ENCODE results near the gene PHTF1.

Gene PHTF1

GRCh38 chr1:113657126-113657525 lies 102.2 kb downstream of the PHTF1 start:
- Histone ChIP-seq H2BK5ac (ENCODE audit: low read length) (no peak overlapping the region), H3K14ac (ENCODE audit: low read length) (no peak overlapping the region), H3K27me3 (ENCODE audit: control insufficient read depth in 3 of 3, insufficient read depth in 3 of 3, low read depth in 1 of 3, low read length in 3 of 3) (no peaks in the 10 kb centered on the region), H3K4me1 (ENCODE audit: control insufficient read depth in 2 of 2, insufficient read depth in 1 of 2, low read depth in 1 of 2, low read length in 2 of 2) (peaks cover 0 to 5% of the 10 kb centered on the region in 2 donors), H3K27ac (replicated peaks; ENCODE audit: low read length) (no peak overlapping the region), H3K36me3 (replicated peaks in 1 of 2; ENCODE audit: control insufficient read depth in 2 of 2, insufficient read depth in 2 of 2, low read length in 2 of 2) (peaks cover 2 to 19% of the 10 kb centered on the region in 2 donors), H2AK5ac (ENCODE audit: low read depth, low read length) (no peak overlapping the region), H2BK12ac (ENCODE audit: low read length) (no peak overlapping the region), H3K23ac (ENCODE audit: low read depth, low read length, poor library complexity) (no peak overlapping the region), H3K4me2 (ENCODE audit: insufficient read depth, low read length, poor library complexity, severe bottlenecking) (no peak overlapping the region), H4K91ac (ENCODE audit: low read depth, low read length, poor library complexity) (no peak overlapping the region), H2AFZ (ENCODE audit: low read length) (no peak overlapping the region), H3K79me1 (ENCODE audit: low read depth, low read length) (no peaks in the 10 kb centered on the region), H2BK15ac (ENCODE audit: low read length) (no peak overlapping the region), H2BK120ac (ENCODE audit: low read depth, low read length) (no peak overlapping the region), H3K9ac (ENCODE audit: low read depth, low read length, poor library complexity) (no peak overlapping the region), H4K8ac (ENCODE audit: low read depth, low read length) (no peak overlapping the region), H3K4ac (ENCODE audit: low read length) (no peak overlapping the region), H3K18ac (ENCODE audit: low read length) (no peak overlapping the region), H3K9me3 (replicated peaks in 1 of 2; ENCODE audit: control insufficient read depth in 2 of 2, insufficient read depth in 1 of 2, low read depth in 1 of 2, low read length in 2 of 2) (no peaks in the 10 kb centered on the region), H3K4me3 (ENCODE audit: low read length in 2 of 2) (no peak overlapping the region)
- DNase-seq (ENCODE audit: low spot score), result no peak
- no CpG with 5 or more reads among the region's 3 CpGs for WGBS, 2 donors (ENCODE audit: extremely low coverage in 2 of 2, insufficient read length in 2 of 2, insufficient replicate concordance in 1 of 2)

DNA sequence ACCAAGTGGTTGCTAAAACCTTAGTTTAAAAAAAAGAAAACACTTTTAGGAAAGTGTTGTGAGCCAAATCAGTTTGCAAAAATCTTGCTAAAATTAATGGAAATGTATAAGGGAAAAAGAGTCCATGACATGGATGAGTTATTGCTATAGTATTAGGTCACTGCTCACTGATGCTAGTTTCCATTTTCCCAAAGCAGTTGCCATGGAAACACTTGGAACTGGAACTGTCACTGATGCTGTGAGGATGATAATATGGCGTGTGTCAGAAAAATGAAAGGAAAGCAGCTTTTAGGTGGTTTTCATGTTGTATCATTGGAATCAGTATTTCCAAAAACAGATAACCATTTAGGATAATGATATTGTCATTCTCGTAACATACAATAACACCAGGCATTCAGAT lies 104.4 kb downstream of the PHTF1 start:
- no CpG with 5 or more reads among the region's 2 CpGs for WGBS, 2 donors (ENCODE audit: extremely low coverage in 2 of 2, insufficient read length in 2 of 2, insufficient replicate concordance in 1 of 2)
- Histone ChIP-seq H3K14ac (ENCODE audit: low read length) (no peak overlapping the region), H3K27me3 (ENCODE audit: control insufficient read depth in 3 of 3, insufficient read depth in 3 of 3, low read depth in 1 of 3, low read length in 3 of 3) (no peaks in the 10 kb centered on the region), H3K18ac (ENCODE audit: low read length) (no peak overlapping the region), H3K4me3 (ENCODE audit: low read length in 2 of 2) (no peak overlapping the region), H3K9ac (ENCODE audit: low read depth, low read length, poor library complexity) (no peak overlapping the region), H3K79me1 (ENCODE audit: low read depth, low read length) (no peaks in the 10 kb centered on the region), H2BK12ac (ENCODE audit: low read length) (no peak overlapping the region), H3K27ac (replicated peaks; ENCODE audit: low read length) (no peak overlapping the region), H3K4me2 (ENCODE audit: insufficient read depth, low read length, poor library complexity, severe bottlenecking) (no peak overlapping the region), H2BK15ac (ENCODE audit: low read length) (no peak overlapping the region), H3K4me1 (ENCODE audit: control insufficient read depth in 2 of 2, insufficient read depth in 1 of 2, low read depth in 1 of 2, low read length in 2 of 2) (peaks cover 0 to 5% of the 10 kb centered on the region in 2 donors), H3K4ac (ENCODE audit: low read length) (no peak overlapping the region), H4K8ac (ENCODE audit: low read depth, low read length) (no peak overlapping the region), H2BK5ac (ENCODE audit: low read length) (no peak overlapping the region), H4K91ac (ENCODE audit: low read depth, low read length, poor library complexity) (no peak overlapping the region), H3K23ac (ENCODE audit: low read depth, low read length, poor library complexity) (no peak overlapping the region), H2AK5ac (ENCODE audit: low read depth, low read length) (no peak overlapping the region), H3K36me3 (replicated peaks in 1 of 2; ENCODE audit: control insufficient read depth in 2 of 2, insufficient read depth in 2 of 2, low read length in 2 of 2) (peaks cover 2 to 25% of the 10 kb centered on the region in 2 donors), H3K9me3 (replicated peaks in 1 of 2; ENCODE audit: control insufficient read depth in 2 of 2, insufficient read depth in 1 of 2, low read depth in 1 of 2, low read length in 2 of 2) (no peaks in the 10 kb centered on the region), H2BK120ac (ENCODE audit: low read depth, low read length) (no peak overlapping the region), H2AFZ (ENCODE audit: low read length) (no peak overlapping the region)
- DNase-seq (ENCODE audit: low spot score), result no peak

DNA sequence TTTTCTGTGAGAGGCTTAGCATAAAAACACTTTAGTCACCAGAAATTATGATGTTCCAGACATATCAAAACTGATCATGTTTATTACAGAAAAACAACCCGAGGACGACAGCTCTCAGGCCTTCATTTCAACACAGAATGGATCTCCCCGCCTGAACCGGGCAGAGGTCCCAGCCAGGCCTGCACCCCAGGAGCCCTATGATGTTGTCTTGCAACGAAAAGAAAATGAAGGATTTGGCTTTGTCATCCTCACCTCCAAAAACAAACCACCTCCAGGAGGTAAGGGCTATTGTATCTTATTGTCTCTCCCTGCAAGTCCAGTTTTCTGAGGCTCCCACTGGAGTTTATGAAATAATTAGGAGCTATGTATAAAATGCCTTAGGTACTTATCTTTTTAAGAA lies 105.5 kb downstream of the PHTF1 start:
- no peak for DNase-seq (ENCODE audit: low spot score)
- H3K27ac ChIP-seq (replicated peaks; ENCODE audit: low read length), result no peak overlapping the region
- H2BK5ac ChIP-seq (ENCODE audit: low read length), result no peak overlapping the region
- H4K8ac ChIP-seq (ENCODE audit: low read depth, low read length), result no peak overlapping the region
- H2BK120ac ChIP-seq (ENCODE audit: low read depth, low read length), result no peak overlapping the region
- H3K4me3 ChIP-seq (ENCODE audit: low read length in 2 of 2), result no peak overlapping the region
- H3K18ac ChIP-seq (ENCODE audit: low read length), result no peak overlapping the region
- no peak overlapping the region for H2BK12ac ChIP-seq (ENCODE audit: low read length)
- H3K14ac ChIP-seq (ENCODE audit: low read length), result no peak overlapping the region
- H2AK5ac ChIP-seq (ENCODE audit: low read depth, low read length), result no peak overlapping the region
- H2AFZ ChIP-seq (ENCODE audit: low read length), result no peak overlapping the region
- H3K23ac ChIP-seq (ENCODE audit: low read depth, low read length, poor library complexity), result no peak overlapping the region
- no peak overlapping the region for H2BK15ac ChIP-seq (ENCODE audit: low read length)
- no peaks in the 10 kb centered on the region for H3K27me3 ChIP-seq (ENCODE audit: control insufficient read depth in 3 of 3, insufficient read depth in 3 of 3, low read depth in 1 of 3, low read length in 3 of 3)
- no peak overlapping the region for H4K91ac ChIP-seq (ENCODE audit: low read depth, low read length, poor library complexity)
- no peak overlapping the region for H3K9ac ChIP-seq (ENCODE audit: low read depth, low read length, poor library complexity)
- H3K4ac ChIP-seq (ENCODE audit: low read length), result no peak overlapping the region
- peak overlapping the region; percentile 18 for H3K4me2 ChIP-seq (ENCODE audit: insufficient read depth, low read length, poor library complexity, severe bottlenecking)
- H3K36me3 ChIP-seq (replicated peaks in 1 of 2; ENCODE audit: control insufficient read depth in 2 of 2, insufficient read depth in 2 of 2, low read length in 2 of 2), result peaks cover 2 to 24% of the 10 kb centered on the region in 2 donors
- H3K4me1 ChIP-seq (ENCODE audit: control insufficient read depth in 2 of 2, insufficient read depth in 1 of 2, low read depth in 1 of 2, low read length in 2 of 2), result no peaks in the 10 kb centered on the region
- WGBS, 2 donors (ENCODE audit: extremely low coverage in 2 of 2, insufficient read length in 2 of 2, insufficient replicate concordance in 1 of 2), result no CpG with 5 or more reads among the region's 5 CpGs
- H3K9me3 ChIP-seq (replicated peaks in 1 of 2; ENCODE audit: control insufficient read depth in 2 of 2, insufficient read depth in 1 of 2, low read depth in 1 of 2, low read length in 2 of 2), result no peaks in the 10 kb centered on the region
- no peaks in the 10 kb centered on the region for H3K79me1 ChIP-seq (ENCODE audit: low read depth, low read length)

DNA sequence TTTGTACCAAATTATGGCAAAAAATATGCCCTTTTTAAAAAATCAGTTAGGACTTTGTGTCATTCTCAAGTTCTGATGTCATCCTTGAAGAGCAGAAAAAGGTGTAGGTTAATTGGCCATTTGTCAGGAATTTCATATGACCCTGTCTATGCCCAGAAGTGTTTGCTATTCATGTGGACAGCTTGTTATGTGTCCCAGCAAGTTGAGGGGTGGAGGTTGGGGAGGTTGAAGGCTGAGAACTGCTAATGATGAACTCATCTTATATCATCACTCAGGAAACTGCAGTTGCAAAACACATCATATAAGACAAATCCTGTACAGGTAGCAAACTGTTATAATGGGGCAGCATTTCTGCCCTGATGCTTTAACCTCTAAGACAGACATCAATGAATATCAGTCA lies 106.5 kb downstream of the PHTF1 start:
- DNase-seq (ENCODE audit: low spot score), result no peak
- no peaks in the 10 kb centered on the region for H3K4me1 ChIP-seq (ENCODE audit: control insufficient read depth in 2 of 2, insufficient read depth in 1 of 2, low read depth in 1 of 2, low read length in 2 of 2)

More for the DNA sequence above, 106.5 kb downstream of the PHTF1 start:
- no peak overlapping the region for H2BK5ac ChIP-seq (ENCODE audit: low read length)
- H3K9me3 ChIP-seq (replicated peaks in 1 of 2; ENCODE audit: control insufficient read depth in 2 of 2, insufficient read depth in 1 of 2, low read depth in 1 of 2, low read length in 2 of 2), result no peaks in the 10 kb centered on the region
- H2BK15ac ChIP-seq (ENCODE audit: low read length), result no peak overlapping the region
- H3K27ac ChIP-seq (replicated peaks; ENCODE audit: low read length), result no peak overlapping the region
- no peak overlapping the region for H2BK120ac ChIP-seq (ENCODE audit: low read depth, low read length)
- H3K14ac ChIP-seq (ENCODE audit: low read length), result no peak overlapping the region
- no peak overlapping the region for H4K8ac ChIP-seq (ENCODE audit: low read depth, low read length)
- peaks cover 2 to 28% of the 10 kb centered on the region in 2 donors for H3K36me3 ChIP-seq (replicated peaks in 1 of 2; ENCODE audit: control insufficient read depth in 2 of 2, insufficient read depth in 2 of 2, low read length in 2 of 2)
- no peak overlapping the region for H4K91ac ChIP-seq (ENCODE audit: low read depth, low read length, poor library complexity)
- no peak overlapping the region for H2AK5ac ChIP-seq (ENCODE audit: low read depth, low read length)
- no peak overlapping the region for H2AFZ ChIP-seq (ENCODE audit: low read length)
- H3K4me2 ChIP-seq (ENCODE audit: insufficient read depth, low read length, poor library complexity, severe bottlenecking), result no peak overlapping the region
- H3K18ac ChIP-seq (ENCODE audit: low read length), result no peak overlapping the region
- H3K27me3 ChIP-seq (ENCODE audit: control insufficient read depth in 3 of 3, insufficient read depth in 3 of 3, low read depth in 1 of 3, low read length in 3 of 3), result no peaks in the 10 kb centered on the region
- H3K23ac ChIP-seq (ENCODE audit: low read depth, low read length, poor library complexity), result no peak overlapping the region
- no peak overlapping the region for H2BK12ac ChIP-seq (ENCODE audit: low read length)
- H3K79me1 ChIP-seq (ENCODE audit: low read depth, low read length), result no peaks in the 10 kb centered on the region
- no peak overlapping the region for H3K4ac ChIP-seq (ENCODE audit: low read length)
- no peak overlapping the region for H3K4me3 ChIP-seq (ENCODE audit: low read length in 2 of 2)
- H3K9ac ChIP-seq (ENCODE audit: low read depth, low read length, poor library complexity), result no peak overlapping the region

Data from neuronal stem cell (in vitro differentiated cells).